Natural killer cell (primary cell): Measurements from ENCODE around the gene HNRNPH1. TPM values are rescaled to one million over a fixed set of nuclear protein-coding genes. Genes with fewer than 3 reads are reported as not detected.

ENCODE experiments used
- ATAC-seq, 3 donors: fragments of 150-1000 bp in 2 of 3; fragments of 200-7000 bp in 1 of 3; cut with Tn5 transposase; 1 replicate in 1 of 3; 2 replicates in 2 of 3; pipeline ENCODE4 v1.10.0; 2021; ENCODE audit warnings: mild to moderate bottlenecking in 2 of 3, moderate library complexity in 2 of 3
- DNase-seq, 2 donors: peaks; one replicate each; pipeline versions ENCODE4 v3.0.0 to v3.0.0-alpha.2; 2013 to 2021; ENCODE audit warnings: mixed read lengths in 1 of 2
- H3K27ac ChIP-seq: one replicate; pipeline ENCODE4 v1.5.1; 2013; ENCODE audit warnings: mild to moderate bottlenecking, low read length
- H3K27me3 ChIP-seq: one replicate; pipeline ENCODE4 v1.6.1; 2013; ENCODE audit warnings: low read length; ENCODE audit not compliant: control insufficient read depth, insufficient read depth
- H3K36me3 ChIP-seq: one replicate; pipeline ENCODE4 v1.6.1; 2013; ENCODE audit warnings: low read length; ENCODE audit not compliant: control insufficient read depth, insufficient read depth
- H3K4me1 ChIP-seq: one replicate; pipeline ENCODE4 v1.6.1; 2013; ENCODE audit warnings: low read length; ENCODE audit not compliant: control insufficient read depth, insufficient read depth
- H3K4me3 ChIP-seq: one replicate; pipeline ENCODE4 v1.5.1; 2013; ENCODE audit warnings: low read length
- H3K9me3 ChIP-seq: one replicate; pipeline ENCODE4 v1.6.1; 2013; ENCODE audit warnings: low read length; ENCODE audit not compliant: control insufficient read depth, insufficient read depth
- H3K27ac Mint-ChIP-seq, 2 donors: one replicate each; pipeline ENCODE4 v1.8.0; 2022; ENCODE audit warnings: mild to moderate bottlenecking in 2 of 2, mixed read lengths in 2 of 2, moderate library complexity in 1 of 2
- H3K27me3 Mint-ChIP-seq, 2 donors: one replicate each; pipeline ENCODE4 v1.8.0; 2022; ENCODE audit warnings: low read depth in 2 of 2, mixed read lengths in 2 of 2
- H3K36me3 Mint-ChIP-seq: one replicate; pipeline ENCODE4 v1.8.0; 2022; ENCODE audit warnings: mixed read lengths
- H3K4me1 Mint-ChIP-seq, 2 donors: one replicate each; pipeline ENCODE4 v1.8.0; 2022; ENCODE audit warnings: mixed read lengths in 2 of 2
- H3K4me3 Mint-ChIP-seq: one replicate; pipeline ENCODE4 v1.8.0; 2022; ENCODE audit warnings: mild to moderate bottlenecking, moderate library complexity, mixed read lengths
- H3K9me3 Mint-ChIP-seq, 2 donors: one replicate each; pipeline ENCODE4 v1.8.0; 2022; ENCODE audit warnings: mixed read lengths in 2 of 2
- WGBS: methylation state at CpG from one replicate; pipeline ENCODE4 v1.1.7; 2013; ENCODE audit warnings: missing lambda C conversion rate; ENCODE audit not compliant: insufficient coverage; 5-methylcytosine and 5-hydroxymethylcytosine counted together
- intact Hi-C: fragments of 100-400 bp; cut with micrococcal nuclease; formaldehyde crosslinking; loops from one replicate; pipeline ENCODE4 v1.14.2; 2022
- total RNA-seq, 4 donors: library from RNA; stranded (reverse); fragments of 120-200 nt in 1 of 4; gene quantifications; one replicate each; pipeline versions ENCODE4 v1.2.3 to v1.2.4, GENCODE V29; 2013 to 2022
- TF ChIP-seq, protein P1 (sequence below): fragments of 200-600 bp; IDR thresholded peaks from one replicate; pipeline ENCODE4 v1.8.0; 2022; ENCODE audit warnings: antibody characterized with exemption

The HNRNPH1 gene
- total RNA-seq, 3 donors from 2014 or later (not counting 1 experiment from before 2014, with no cell fraction given), result 1,749 to 2,212 (median 1,853) TPM

DNA sequence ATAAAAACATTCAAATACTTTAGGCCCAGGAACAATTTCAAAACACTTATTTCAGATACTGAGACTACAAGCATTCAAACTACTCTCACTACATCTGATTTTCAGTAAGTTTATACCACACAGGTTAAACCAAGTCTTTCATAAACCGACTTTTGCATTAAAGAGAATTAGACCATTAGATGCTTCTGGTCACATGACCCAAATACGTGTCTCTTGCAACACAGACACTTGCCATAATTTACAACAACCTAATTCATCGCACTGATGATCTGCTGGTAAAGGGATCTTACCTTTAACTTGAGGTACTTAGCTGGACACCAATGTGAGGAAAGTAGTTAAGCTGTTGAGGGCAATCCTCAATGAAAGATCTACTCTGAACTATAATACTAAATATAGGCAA is 3.2 kb downstream of the HNRNPH1 start:
- Mint-ChIP-seq H3K4me3 (peak overlapping the region; percentile 97), H3K9me3 (no peaks in the 10 kb centered on the region), H3K27me3 (no peaks in the 10 kb centered on the region), H3K4me1 (peaks cover 91% of the 10 kb centered on the region in 2 donors), H3K27ac (peak overlapping the region; percentile 98 to 99), H3K36me3 (peaks cover 60% of the 10 kb centered on the region)
- Histone ChIP-seq H3K27me3 (no peaks in the 10 kb centered on the region), H3K27ac (peak overlapping the region; percentile 81), H3K4me1 (peaks cover 31% of the 10 kb centered on the region), H3K4me3 (no peak overlapping the region), H3K9me3 (no peaks in the 10 kb centered on the region), H3K36me3 (peaks cover 67% of the 10 kb centered on the region)
- intact Hi-C loops, result loop anchor here (5.0 to 10.0 kb wide), 2 partner anchors 63 to 115 kb away; partner anchors contain the start of gene MAML1
- WGBS, result 11% methylated on average over 2 of the region's 3 CpGs
- peak in 1 of 2 donors; percentile 34 for DNase-seq
- TF ChIP-seq, protein P1, sequence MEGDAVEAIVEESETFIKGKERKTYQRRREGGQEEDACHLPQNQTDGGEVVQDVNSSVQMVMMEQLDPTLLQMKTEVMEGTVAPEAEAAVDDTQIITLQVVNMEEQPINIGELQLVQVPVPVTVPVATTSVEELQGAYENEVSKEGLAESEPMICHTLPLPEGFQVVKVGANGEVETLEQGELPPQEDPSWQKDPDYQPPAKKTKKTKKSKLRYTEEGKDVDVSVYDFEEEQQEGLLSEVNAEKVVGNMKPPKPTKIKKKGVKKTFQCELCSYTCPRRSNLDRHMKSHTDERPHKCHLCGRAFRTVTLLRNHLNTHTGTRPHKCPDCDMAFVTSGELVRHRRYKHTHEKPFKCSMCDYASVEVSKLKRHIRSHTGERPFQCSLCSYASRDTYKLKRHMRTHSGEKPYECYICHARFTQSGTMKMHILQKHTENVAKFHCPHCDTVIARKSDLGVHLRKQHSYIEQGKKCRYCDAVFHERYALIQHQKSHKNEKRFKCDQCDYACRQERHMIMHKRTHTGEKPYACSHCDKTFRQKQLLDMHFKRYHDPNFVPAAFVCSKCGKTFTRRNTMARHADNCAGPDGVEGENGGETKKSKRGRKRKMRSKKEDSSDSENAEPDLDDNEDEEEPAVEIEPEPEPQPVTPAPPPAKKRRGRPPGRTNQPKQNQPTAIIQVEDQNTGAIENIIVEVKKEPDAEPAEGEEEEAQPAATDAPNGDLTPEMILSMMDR, result no peak
- no peak for ATAC-seq

GRCh38 chr5:179619776-179620175 is 3.7 kb downstream of the HNRNPH1 start:
- TF ChIP-seq, protein P1, result no peak
- H3K27me3 ChIP-seq, result no peaks in the 10 kb centered on the region
- no peak overlapping the region for H3K27ac ChIP-seq
- Mint-ChIP-seq H3K9me3 (no peaks in the 10 kb centered on the region), H3K4me1 (peaks cover 91 to 93% of the 10 kb centered on the region in 2 donors), H3K36me3 (peaks cover 64% of the 10 kb centered on the region), H3K4me3 (peak overlapping the region; percentile 97), H3K27ac (peak overlapping the region; percentile 98 to 99), H3K27me3 (no peaks in the 10 kb centered on the region)
- peaks cover 72% of the 10 kb centered on the region for H3K36me3 ChIP-seq
- H3K4me3 ChIP-seq, result no peak overlapping the region
- 17% methylated on average over 2 of the region's 4 CpGs for WGBS
- DNase-seq (no peak), ATAC-seq (no peak)
- peaks cover 28% of the 10 kb centered on the region for H3K4me1 ChIP-seq
- no peaks in the 10 kb centered on the region for H3K9me3 ChIP-seq
- intact Hi-C loops, result loop anchor here (5.0 to 10.0 kb wide), 2 partner anchors 62 to 115 kb away; partner anchors contain the start of gene MAML1

- 27% methylated on average over 6 of the region's 6 CpGs for WGBS
- H3K27me3 Mint-ChIP-seq, result no peaks in the 10 kb centered on the region
- Histone ChIP-seq H3K4me3 (peak overlapping the region; percentile 8), H3K4me1 (peaks cover 21% of the 10 kb centered on the region), H3K27me3 (no peaks in the 10 kb centered on the region), H3K27ac (no peak overlapping the region), H3K9me3 (no peaks in the 10 kb centered on the region), H3K36me3 (peaks cover 80% of the 10 kb centered on the region)
- no peaks in the 10 kb centered on the region for H3K9me3 Mint-ChIP-seq
- intact Hi-C loops, result no loop called here
- peaks cover 71% of the 10 kb centered on the region for H3K36me3 Mint-ChIP-seq
- peak overlapping the region; percentile 89 to 98 for H3K27ac Mint-ChIP-seq
- ATAC-seq, result no peak
- peak in 1 of 2 donors; percentile 34 for DNase-seq
- peaks cover 86 to 89% of the 10 kb centered on the region in 2 donors for H3K4me1 Mint-ChIP-seq
- H3K4me3 Mint-ChIP-seq, result peak overlapping the region; percentile 97
- TF ChIP-seq, protein P1, result no peak
Measured at GRCh38 chr5:179618923-179619554, 4.4 kb downstream of the HNRNPH1 start.
